Activated B cell treated with CpG ODN at 0.5 μM for 24 hours (primary cell): Measurements from ENCODE around the gene DTX3. TPM values are rescaled to one million over a fixed set of nuclear protein-coding genes. Genes with fewer than 3 reads are reported as not detected.
A peak's percentile ranks its signal among the peaks of the same experiment; 100 is the strongest.

Source experiments
- ATAC-seq: fragments of 200-7000 bp; cut with Tn5 transposase; one replicate; pipeline ENCODE4 v1.10.0; 2021; ENCODE audit warnings: low read depth, mild to moderate bottlenecking, moderate library complexity
- CTCF ChIA-PET: fragments of 350-600 bp; sonication (Branson Sonifier 250); formaldehyde crosslinking; loops from one replicate; lab custom pipeline; 2021; ENCODE audit warnings: antibody characterized with exemption; lab: Charles Lee
- POLR2A ChIA-PET: fragments of 350-600 bp; sonication (Branson Sonifier 250); formaldehyde crosslinking; loops from one replicate; lab custom pipeline; 2021; ENCODE audit warnings: antibody characterized with exemption; lab: Charles Lee
- DNase-seq: peaks from one replicate; pipeline ENCODE4 v3.0.0; 2022
- H3K27ac Mint-ChIP-seq: one replicate; pipeline ENCODE4 v1.8.0; 2020; ENCODE audit warnings: mixed read lengths
- H3K27me3 Mint-ChIP-seq: one replicate; pipeline ENCODE4 v1.8.0; 2021; ENCODE audit warnings: mixed read lengths
- H3K36me3 Mint-ChIP-seq: one replicate; pipeline ENCODE4 v1.8.0; 2021; ENCODE audit warnings: low read depth, mixed read lengths
- H3K4me1 Mint-ChIP-seq: one replicate; pipeline ENCODE4 v1.8.0; 2021; ENCODE audit warnings: mixed read lengths
- H3K4me3 Mint-ChIP-seq: one replicate; pipeline ENCODE4 v1.8.0; 2020; ENCODE audit warnings: mild to moderate bottlenecking, mixed read lengths
- H3K9me3 Mint-ChIP-seq: one replicate; pipeline ENCODE4 v1.8.0; 2020; ENCODE audit warnings: mixed read lengths
- CTCF ChIP-seq: fragments of 200-600 bp; IDR thresholded peaks from one replicate; pipeline ENCODE4 v1.8.0; 2022; ENCODE audit warnings: antibody characterized with exemption, mild to moderate bottlenecking
- intact Hi-C: fragments of 100-400 bp; cut with micrococcal nuclease; formaldehyde crosslinking; loops from one replicate; pipeline ENCODE4 v1.15.1; 2024
- total RNA-seq: library from RNA; stranded (reverse); gene quantifications from 2 replicates; pipeline ENCODE4 v1.2.3, GENCODE V29; 2022

DTX3 gene
- total RNA-seq, 1 donor from 2014 or later: 3.7 TPM

GRCh38 chr12:57626921-57627445 lies 22.4 kb downstream of the DTX3 start:
- no peaks in the 10 kb centered on the region for H3K36me3 Mint-ChIP-seq
- H3K27ac Mint-ChIP-seq: no peak overlapping the region
- ATAC-seq (no peak), DNase-seq (no peak)
- ChIA-PET CTCF (interaction anchor here (0.6 kb wide), 1 partner anchor 1884 kb away, joined by 3 read pairs; the partner anchor contains the start of gene GDF11), POLR2A (interaction anchor here (1.0 kb wide), 1 partner anchor 36 kb away, joined by 4 read pairs; the partner anchor contains the start of gene PIP4K2C)
- H3K4me3 Mint-ChIP-seq: no peak overlapping the region
- H3K9me3 Mint-ChIP-seq: no peaks in the 10 kb centered on the region
- intact Hi-C loops: loop anchor here (10.0 kb wide), 1 partner anchor 402 kb away; the partner anchor contains the start of gene SHMT2
- peaks cover 86% of the 10 kb centered on the region for H3K27me3 Mint-ChIP-seq
- no peak for TF ChIP-seq CTCF
- peaks cover 12% of the 10 kb centered on the region for H3K4me1 Mint-ChIP-seq

GRCh38 chr12:57627501-57628279 lies 23.1 kb downstream of the DTX3 start:
- Mint-ChIP-seq H3K27me3 (peaks cover 79% of the 10 kb centered on the region), H3K9me3 (no peaks in the 10 kb centered on the region), H3K4me3 (peak overlapping the region; percentile 28), H3K4me1 (peaks cover 12% of the 10 kb centered on the region), H3K36me3 (no peaks in the 10 kb centered on the region), H3K27ac (no peak overlapping the region)
- intact Hi-C loops: loop anchor here (10.0 kb wide), 1 partner anchor 403 kb away; the partner anchor contains the start of gene SHMT2
- peak; percentile 36 for ATAC-seq
- ChIA-PET POLR2A (interaction anchor here (1.0 kb wide), 1 partner anchor 37 kb away, joined by 4 read pairs; the partner anchor contains the start of gene PIP4K2C), CTCF (interaction anchor here (0.6 to 1.4 kb wide), 3 partner anchors 9 to 1885 kb away, joined by 3 to 5 read pairs (median 3); partner anchors contain the start of gene GDF11)
- peak; percentile 31 for DNase-seq
- no peak for TF ChIP-seq CTCF

- TF ChIP-seq CTCF: no peak
- Mint-ChIP-seq H3K4me1 (peaks cover 17% of the 10 kb centered on the region), H3K27ac (no peak overlapping the region), H3K36me3 (no peaks in the 10 kb centered on the region), H3K4me3 (no peak overlapping the region), H3K27me3 (peaks cover 76% of the 10 kb centered on the region), H3K9me3 (no peaks in the 10 kb centered on the region)
- ChIA-PET POLR2A (no interaction called here), CTCF (interaction anchor here (1.0 to 1.4 kb wide), 2 partner anchors 8 to 45 kb away, joined by 3 to 5 read pairs; no protein-coding TSS in a partner anchor)
- intact Hi-C loops: loop anchor here (10.0 kb wide), 1 partner anchor 404 kb away; the partner anchor contains the start of gene SHMT2
- ATAC-seq: no peak
- no peak for DNase-seq
Observed at GRCh38 chr12:57628280-57629191, 23.9 kb downstream of the DTX3 start.

- Mint-ChIP-seq H3K9me3 (no peaks in the 10 kb centered on the region), H3K27me3 (peaks cover 63% of the 10 kb centered on the region), H3K4me1 (peaks cover 17% of the 10 kb centered on the region), H3K27ac (no peak overlapping the region), H3K36me3 (no peaks in the 10 kb centered on the region), H3K4me3 (no peak overlapping the region)
- ChIA-PET CTCF (no interaction called here), POLR2A (no interaction called here)
- DNase-seq (no peak), ATAC-seq (no peak)
- intact Hi-C loops: loop anchor here (5.0 to 10.0 kb wide), 2 partner anchors 62 to 405 kb away; partner anchors contain the start of genes OS9 and SHMT2
- no peak for TF ChIP-seq CTCF
Observed at GRCh38 chr12:57629897-57630471, 25.4 kb downstream of the DTX3 start.
